HCT116 (cell line): ENCODE results near the gene IFNA10. TPM values are rescaled to one million over a fixed set of nuclear protein-coding genes. Genes with fewer than 3 reads are reported as not detected.

Experiments
- ATAC-seq: fragments of 200-7000 bp; cut with Tn5 transposase; 2 replicates; pipeline ENCODE4 v1.9.1; 2020; ENCODE audit warnings: mild to moderate bottlenecking, moderate library complexity
- BruUV-seq: library from RNA; stranded (reverse); fragments of 400-500 nt; replicated peaks from 2 replicates; lab custom pipeline; 2021; lab: Mats Ljungman, UMichigan
- CTCF ChIA-PET: fragments of 300-600 bp; sonication (Branson Sonifier 250); formaldehyde crosslinking; loops from one replicate; lab custom pipeline; 2021; ENCODE audit warnings: antibody characterized with exemption; lab: Charles Lee
- POLR2A ChIA-PET: fragments of 300-600, 350-600 bp; sonication (Branson Sonifier 250); formaldehyde crosslinking; loops from one replicate; lab custom pipeline; 2021; ENCODE audit warnings: antibody characterized with exemption; lab: Charles Lee
- RAD21 ChIA-PET, 2 experiments: fragments of 300-600 bp; sonication (Branson Sonifier 250); formaldehyde crosslinking; loops; one replicate each; lab custom pipeline; 2023; ENCODE audit warnings: low total read pairs in 2 of 2; ENCODE audit not compliant: uncharacterized antibody in 2 of 2, unreplicated experiment in 2 of 2, low non-redundant PET in 1 of 2; lab: Charles Lee
- DNase-seq: peaks from one replicate; pipeline ENCODE4 v3.0.0-alpha.2; 2010; ENCODE audit warnings: low read depth, low spot score
- H2AFZ ChIP-seq: fragments of 200-600 bp; shearing (Covaris generic), sonication (generic); 2 replicates; pipeline ENCODE4 v1.6.1; 2017; ENCODE audit warnings: low read depth, mixed run types, mixed read lengths, antibody characterized with exemption, low read length; ENCODE audit not compliant: poor library complexity, severe bottlenecking
- H3K27ac ChIP-seq: 2 replicates; pipeline ENCODE4 v1.5.1; 2012; ENCODE audit warnings: low read depth, low read length
- H3K27me3 ChIP-seq: fragments of 200-600 bp; sonication (generic); 2 replicates; pipeline ENCODE4 v1.6.1; 2016; ENCODE audit warnings: mixed run types, low read length, mixed read lengths; ENCODE audit not compliant: insufficient read depth
- H3K36me3 ChIP-seq, 2 experiments: fragments of 200-500 bp in 1 of 2; fragments of 200-600 bp in 1 of 2; sonication (Bioruptor generic) in 1 of 2; sonication (generic) in 1 of 2; 2 replicates each; pipeline versions ENCODE4 v1.5.1 to v1.6.1; 2014 to 2016; ENCODE audit warnings: low read length in 2 of 2, inconsistent platforms in 1 of 2, mixed read lengths in 1 of 2, mixed run types in 1 of 2; ENCODE audit not compliant: insufficient read depth in 2 of 2, control insufficient read depth in 1 of 2
- H3K4me1 ChIP-seq, 2 experiments: fragments of 200-600 bp in 1 of 2; sonication (generic) in 1 of 2; 2 replicates each; pipeline versions ENCODE4 v1.5.1 to v1.6.1; 2012 to 2017; ENCODE audit warnings: low read length in 2 of 2, inconsistent platforms in 1 of 2, mild to moderate bottlenecking in 1 of 2, mixed read lengths in 1 of 2, mixed run types in 1 of 2, moderate library complexity in 1 of 2; ENCODE audit not compliant: insufficient read depth in 2 of 2, control insufficient read depth in 1 of 2
- H3K4me2 ChIP-seq: fragments of 200-600 bp; sonication (generic); 2 replicates; pipeline ENCODE4 v1.6.1; 2017; ENCODE audit warnings: mixed run types, low read length, mixed read lengths
- H3K4me3 ChIP-seq, 2 experiments: fragments of 200-600 bp in 1 of 2; sonication (generic) in 1 of 2; replicated peaks in 1 of 2; 2 replicates each; pipeline ENCODE4 v1.5.1; 2011 to 2016; ENCODE audit warnings: low read length in 2 of 2, control low read depth in 1 of 2, low read depth in 1 of 2, mild to moderate bottlenecking in 1 of 2, mixed read lengths in 1 of 2, mixed run types in 1 of 2
- H3K79me2 ChIP-seq: fragments of 200-600 bp; sonication (generic); 2 replicates; pipeline ENCODE4 v1.6.1; 2017; ENCODE audit warnings: mild to moderate bottlenecking, mixed run types, low read length, moderate library complexity, mixed read lengths; ENCODE audit not compliant: insufficient read depth
- H3K9ac ChIP-seq: fragments of 200-600 bp; sonication (generic); 2 replicates; pipeline ENCODE4 v1.6.1; 2016; ENCODE audit warnings: low read length, mixed read lengths
- H3K9me2 ChIP-seq: fragments of 200-600 bp; sonication (generic), shearing (Covaris generic); 2 replicates; pipeline ENCODE4 v1.6.1; 2017; ENCODE audit warnings: mixed run types, mild to moderate bottlenecking, moderate library complexity; ENCODE audit not compliant: insufficient read depth
- H3K9me3 ChIP-seq, 2 experiments: fragments of 200-500 bp in 1 of 2; fragments of 200-600 bp in 1 of 2; sonication (Bioruptor generic) in 1 of 2; sonication (generic) in 1 of 2; 2 replicates each; pipeline ENCODE4 v1.6.1; 2014 to 2017; ENCODE audit warnings: low read length in 2 of 2, mixed read lengths in 2 of 2, inconsistent platforms in 1 of 2, low read depth in 1 of 2, mild to moderate bottlenecking in 1 of 2, mixed run types in 1 of 2, moderate library complexity in 1 of 2; ENCODE audit not compliant: control insufficient read depth in 1 of 2, insufficient read depth in 1 of 2
- H4K20me1 ChIP-seq: fragments of 200-600 bp; sonication (generic), shearing (Covaris generic); 2 replicates; pipeline ENCODE4 v1.6.1; 2017; ENCODE audit warnings: mixed run types, mild to moderate bottlenecking, moderate library complexity; ENCODE audit not compliant: insufficient read depth
- ELF1 ChIP-seq: IDR thresholded peaks from 2 replicates; pipeline ENCODE4 v1.6.1; 2012; ENCODE audit warnings: low read depth, borderline replicate concordance
- EZH2 ChIP-seq: fragments of 200-600 bp; sonication (generic); IDR thresholded peaks from 2 replicates; pipeline ENCODE4 v1.6.1; 2017; ENCODE audit warnings: antibody characterized with exemption, mixed run types
- EZH2phosphoT487 ChIP-seq: fragments of 200-600 bp; IDR thresholded peaks from 2 replicates; pipeline ENCODE4 v1.6.1; 2018; ENCODE audit warnings: antibody characterized with exemption, borderline replicate concordance
- FOSL1 ChIP-seq: IDR thresholded peaks from 2 replicates; pipeline ENCODE4 v1.6.1; 2012; ENCODE audit warnings: low read depth
- MAX ChIP-seq: IDR thresholded peaks from 2 replicates; pipeline ENCODE4 v1.6.1; 2012
- POLR2A ChIP-seq: IDR thresholded peaks from 2 replicates; pipeline ENCODE4 v1.7.0; 2011; ENCODE audit warnings: borderline replicate concordance; ENCODE audit not compliant: insufficient read depth, insufficient read length; ENCODE audit errors: extremely low read depth
- POLR2AphosphoS5 ChIP-seq: IDR thresholded peaks from 2 replicates; pipeline ENCODE4 v1.6.1; 2011; ENCODE audit warnings: mild to moderate bottlenecking, low read depth, low read length, moderate library complexity
- RAD21 ChIP-seq: IDR thresholded peaks from 2 replicates; pipeline ENCODE4 v1.6.1; 2012; ENCODE audit warnings: low read depth, mild to moderate bottlenecking
- SIN3A ChIP-seq: IDR thresholded peaks from 2 replicates; pipeline ENCODE4 v1.6.1; 2012; ENCODE audit warnings: low read depth
- TCF7L2 ChIP-seq: IDR thresholded peaks from 2 replicates; pipeline ENCODE4 v1.7.0; 2011; ENCODE audit warnings: borderline replicate concordance, inconsistent platforms; ENCODE audit not compliant: insufficient read depth, insufficient read length; ENCODE audit errors: extremely low read depth
- YY1 ChIP-seq: IDR thresholded peaks from 2 replicates; pipeline ENCODE4 v1.6.1; 2011; ENCODE audit warnings: low read length, low read depth, moderate library complexity, mild to moderate bottlenecking; ENCODE audit not compliant: insufficient replicate concordance; ENCODE audit errors: extremely low read depth
- ZNF274 ChIP-seq: fragments of 200-500 bp; sonication (Bioruptor generic); IDR thresholded peaks from 2 replicates; pipeline ENCODE4 v1.6.1; 2014; ENCODE audit warnings: mild to moderate bottlenecking, low read depth, low read length, inconsistent platforms
- intact Hi-C: fragments of 100-400 bp; cut with micrococcal nuclease; formaldehyde crosslinking; loops from 2 replicates; pipeline ENCODE4 v1.10.0; 2022
- total RNA-seq: library from RNA; stranded (reverse); gene quantifications from one replicate; pipeline ENCODE4 v1.2.1, GENCODE V29; 2021; ENCODE audit not compliant: unreplicated experiment
- TF ChIP-seq, protein P1 (sequence below), 3 experiments: fragments of 200-600 bp in 1 of 3; sonication (generic) in 1 of 3; IDR thresholded peaks in 2 of 3; conservative IDR thresholded peaks in 1 of 3; 2 replicates each; pipeline ENCODE4 v1.5.1; 2012 to 2017; ENCODE audit warnings: low read depth in 2 of 3, low read length in 2 of 3, antibody characterized with exemption in 1 of 3, borderline replicate concordance in 1 of 3, control low read depth in 1 of 3, mild to moderate bottlenecking in 1 of 3, mixed read lengths in 1 of 3, mixed run types in 1 of 3, moderate library complexity in 1 of 3; ENCODE audit not compliant: insufficient read depth in 1 of 3

Gene IFNA10
- total RNA-seq, 1 experiment from 2014 or later, result not detected

GRCh38 chr9:21233258-21233657 is 26.3 kb upstream of the IFNA10 start:
- no peak for DNase-seq
- H3K9ac ChIP-seq, result no peak overlapping the region
- no peak overlapping the region for H3K27ac ChIP-seq
- no peaks in the 10 kb centered on the region for H3K4me1 ChIP-seq
- intact Hi-C loops, result loop anchor here (10.0 kb wide), 1 partner anchor 562 kb away; no protein-coding TSS in a partner anchor
- CTCF ChIA-PET, result interaction anchor here (1.6 kb wide), 1 partner anchor 20 kb away, joined by 3 read pairs; no protein-coding TSS in a partner anchor
- RAD21 ChIA-PET, result no interaction called here
- no peaks in the 10 kb centered on the region for H3K9me3 ChIP-seq
- no peaks in the 10 kb centered on the region for H3K36me3 ChIP-seq
- no peaks in the 10 kb centered on the region for H3K9me2 ChIP-seq
- BruUV-seq, result no TSS peak
- no peaks in the 10 kb centered on the region for H3K79me2 ChIP-seq
- H4K20me1 ChIP-seq, result no peaks in the 10 kb centered on the region
- H3K4me2 ChIP-seq, result no peak overlapping the region
- no peaks in the 10 kb centered on the region for H3K27me3 ChIP-seq
- no peak overlapping the region for H2AFZ ChIP-seq
- no peak for ATAC-seq
- TF ChIP-seq POLR2AphosphoS5 (no peak), EZH2 (no peak), SIN3A (no peak), YY1 (no peak), FOSL1 (no peak), POLR2A (no peak), EZH2phosphoT487 (no peak), ZNF274 (no peak), RAD21 (no peak), ELF1 (no peak), MAX (no peak), TCF7L2 (no peak)
- TF ChIP-seq, protein P1, sequence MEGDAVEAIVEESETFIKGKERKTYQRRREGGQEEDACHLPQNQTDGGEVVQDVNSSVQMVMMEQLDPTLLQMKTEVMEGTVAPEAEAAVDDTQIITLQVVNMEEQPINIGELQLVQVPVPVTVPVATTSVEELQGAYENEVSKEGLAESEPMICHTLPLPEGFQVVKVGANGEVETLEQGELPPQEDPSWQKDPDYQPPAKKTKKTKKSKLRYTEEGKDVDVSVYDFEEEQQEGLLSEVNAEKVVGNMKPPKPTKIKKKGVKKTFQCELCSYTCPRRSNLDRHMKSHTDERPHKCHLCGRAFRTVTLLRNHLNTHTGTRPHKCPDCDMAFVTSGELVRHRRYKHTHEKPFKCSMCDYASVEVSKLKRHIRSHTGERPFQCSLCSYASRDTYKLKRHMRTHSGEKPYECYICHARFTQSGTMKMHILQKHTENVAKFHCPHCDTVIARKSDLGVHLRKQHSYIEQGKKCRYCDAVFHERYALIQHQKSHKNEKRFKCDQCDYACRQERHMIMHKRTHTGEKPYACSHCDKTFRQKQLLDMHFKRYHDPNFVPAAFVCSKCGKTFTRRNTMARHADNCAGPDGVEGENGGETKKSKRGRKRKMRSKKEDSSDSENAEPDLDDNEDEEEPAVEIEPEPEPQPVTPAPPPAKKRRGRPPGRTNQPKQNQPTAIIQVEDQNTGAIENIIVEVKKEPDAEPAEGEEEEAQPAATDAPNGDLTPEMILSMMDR (IDR thresholded peaks at IDR 0.05 in 2 of 3, conservative IDR thresholded peaks at IDR 0.05 in 1 of 3; ENCODE audit: borderline replicate concordance in 1 of 3, insufficient read depth in 1 of 3, low read depth in 2 of 3, low read length in 2 of 3), result no peak
- POLR2A ChIA-PET, result no interaction called here
- no peak overlapping the region for H3K4me3 ChIP-seq
